GM12873 (cell line): Measurements from ENCODE around the gene OAS2.
A peak's percentile ranks its signal among the peaks of the same experiment; 100 is the strongest.

Experiments used
- CTCF ChIP-seq: IDR thresholded peaks from 2 replicates; pipeline ENCODE4 v1.5.1; 2012; ENCODE audit warnings: low read depth, mild to moderate bottlenecking, moderate library complexity, low read length, control low read depth; ENCODE audit not compliant: insufficient read depth; ENCODE audit errors: missing control alignments

OAS2 gene

DNA sequence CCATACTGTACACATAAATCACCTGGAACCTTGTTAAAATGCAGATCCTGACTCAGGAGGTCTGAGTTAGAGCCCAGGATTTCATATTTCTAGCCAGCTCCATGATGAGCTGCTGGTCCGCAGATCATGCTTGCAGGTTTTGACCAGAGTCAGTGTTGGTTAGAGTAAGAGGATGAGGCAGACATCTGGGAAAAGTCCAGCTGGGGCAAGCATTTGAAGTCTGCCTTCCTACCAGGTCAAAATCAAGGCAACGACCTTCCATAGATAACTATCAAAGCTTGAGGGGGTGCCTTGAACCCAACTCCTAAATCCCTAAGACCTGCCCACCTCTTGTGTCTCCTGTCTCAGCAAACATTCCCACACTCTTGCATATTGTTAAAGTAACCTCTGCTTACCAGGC, 9.2 kb downstream of the OAS2 start:
- TF ChIP-seq CTCF, result no peak

DNA sequence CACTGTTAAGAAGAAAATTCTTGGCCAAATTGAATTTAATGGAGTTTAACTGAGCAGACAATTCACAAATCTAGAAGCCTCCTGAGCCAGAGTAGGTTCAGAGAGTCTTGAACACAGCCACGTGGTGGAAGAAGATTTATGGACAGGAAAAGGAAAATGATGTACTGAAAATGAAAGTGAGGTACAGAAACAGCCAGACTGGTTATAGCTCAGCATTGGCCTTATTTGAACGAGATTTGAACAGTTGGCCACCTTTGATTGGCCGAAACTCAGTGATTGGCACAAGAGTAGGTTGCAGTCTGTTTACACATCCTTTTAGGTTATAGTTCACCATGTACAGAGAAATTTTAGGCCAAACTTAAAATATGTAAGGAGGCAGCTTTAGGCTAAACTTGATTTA, 9.9 kb downstream of the OAS2 start:
- TF ChIP-seq CTCF, result no peak

GRCh38 chr12:112989806-112990205, 11.5 kb downstream of the OAS2 start:
- TF ChIP-seq CTCF, result no peak

- peak; percentile 92 for TF ChIP-seq CTCF
Measured at GRCh38 chr12:112992541-112993398, 14.5 kb downstream of the OAS2 start.

DNA sequence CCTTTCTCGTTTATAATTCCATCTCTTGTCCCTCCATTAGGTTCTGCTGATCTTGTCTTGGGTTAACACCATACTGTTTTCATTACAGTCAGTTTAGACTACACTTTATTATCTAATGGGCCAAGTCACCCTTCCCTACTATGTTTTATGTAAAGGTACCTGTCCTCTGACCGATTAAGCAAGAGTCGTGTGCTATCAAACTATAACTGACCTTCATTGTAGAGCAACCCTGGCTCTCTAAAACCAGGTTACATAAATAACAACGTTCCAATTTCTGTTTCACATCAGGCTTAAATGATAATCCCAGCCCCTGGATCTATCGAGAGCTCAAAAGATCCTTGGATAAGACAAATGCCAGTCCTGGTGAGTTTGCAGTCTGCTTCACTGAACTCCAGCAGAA, 16.7 kb downstream of the OAS2 start:
- TF ChIP-seq CTCF, result no peak

- no peak for TF ChIP-seq CTCF
Measured at GRCh38 chr12:112996501-112996900, 18.2 kb downstream of the OAS2 start.

GRCh38 chr12:112997506-112997905, 19.2 kb downstream of the OAS2 start:
- no peak for TF ChIP-seq CTCF
